NT2/D1 (cell line): Measurements from ENCODE around the gene PRR18.

Source experiments
- YY1 ChIP-seq: IDR thresholded peaks from 2 replicates; pipeline ENCODE4 v1.6.1; 2011; ENCODE audit not compliant: insufficient read length, insufficient read depth
- ZNF274 ChIP-seq: IDR thresholded peaks from 2 replicates; pipeline ENCODE4 v1.6.1; 2011; ENCODE audit warnings: mild to moderate bottlenecking, low read depth, low read length

DNA sequence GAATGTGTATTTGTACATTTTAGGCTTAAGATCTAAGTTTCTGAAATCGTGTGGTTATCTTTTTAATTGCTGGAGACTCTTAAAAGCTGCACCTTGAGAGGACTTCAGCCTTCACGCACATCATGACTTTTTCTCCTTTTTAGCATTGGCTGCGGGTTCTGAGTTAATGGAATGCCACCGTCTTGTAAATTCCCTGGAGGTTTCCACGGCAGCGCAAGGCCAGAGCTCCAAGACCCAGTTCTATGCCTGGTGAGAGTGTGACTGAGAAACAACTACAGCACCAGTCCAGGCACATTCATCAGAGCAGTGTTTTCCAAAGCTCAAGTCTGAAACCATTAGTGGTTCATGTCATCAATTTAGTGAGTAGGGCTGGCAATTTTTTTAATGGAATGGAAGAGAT is 23.0 kb downstream of the PRR18 start:
- TF ChIP-seq YY1 (no peak), ZNF274 (no peak)
